ENCODE data around the gene RBFA. TPM values are rescaled to one million over a fixed set of nuclear protein-coding genes. Genes with fewer than 3 reads are reported as not detected.

RBFA gene
- total and polyA plus RNA-seq, 2 of the 13 experiments (the other 11 are each of a cell fraction or from before 2014, with no cell fraction given), result 29.7 to 42.4 TPM

- 0 out of 2 replicates have a peak, but pooled peaks have one; percentile 46 for TF ChIP-seq MIER3 (CRISPR knock-in tag; IDR thresholded peaks at IDR 0.05; ENCODE audit: borderline replicate concordance)
- 0 out of 2 replicates have a peak, but pooled peaks have one; percentile 59 for TF ChIP-seq YEATS4 (CRISPR knock-in tag; IDR thresholded peaks at IDR 0.05; ENCODE audit: borderline replicate concordance)
- TF ChIP-seq SNAPC5 (CRISPR knock-in tag; IDR thresholded peaks at IDR 0.05; ENCODE audit: borderline replicate concordance), result no peak
- TF ChIP-seq SALL2 (CRISPR knock-in tag; IDR thresholded peaks at IDR 0.05), result no peak
- peak; percentile 86 for TF ChIP-seq HNF4A (CRISPR knock-in tag; IDR thresholded peaks at IDR 0.05)
- TF ChIP-seq NAIF1 (CRISPR knock-in tag; IDR thresholded peaks at IDR 0.05; ENCODE audit: borderline replicate concordance), result 0 out of 2 replicates have a peak, but pooled peaks have one; percentile 30
- peak; percentile 44; the same call in 1 of the 2 replicates for TF ChIP-seq NR2C2 (CRISPR knock-in tag; IDR thresholded peaks at IDR 0.05; ENCODE audit: borderline replicate concordance)
- no peak for TF ChIP-seq NFE2L2 (IDR thresholded peaks at IDR 0.05; ENCODE audit: low read length)
- 0 out of 2 replicates have a peak, but pooled peaks have one; percentile 33 for TF ChIP-seq SKIL (CRISPR knock-in tag; IDR thresholded peaks at IDR 0.05; ENCODE audit: borderline replicate concordance)
- TF ChIP-seq ZFP1 (CRISPR knock-in tag; IDR thresholded peaks at IDR 0.05), result no peak
- no peak for TF ChIP-seq HNF1A (IDR thresholded peaks at IDR 0.05; ENCODE audit: low read depth)
- no peak for TF ChIP-seq HNF1A (CRISPR knock-in tag; IDR thresholded peaks at IDR 0.05; ENCODE audit: borderline replicate concordance)
- no peak for TF ChIP-seq ZFP36L2 (CRISPR knock-in tag; IDR thresholded peaks at IDR 0.05)
- TF ChIP-seq AKNA (CRISPR knock-in tag; IDR thresholded peaks at IDR 0.05; ENCODE audit: borderline replicate concordance), result no peak
- no peak for TF ChIP-seq ZNF230 (CRISPR knock-in tag; IDR thresholded peaks at IDR 0.05)
- TF ChIP-seq ARNT2 (CRISPR knock-in tag; IDR thresholded peaks at IDR 0.05; ENCODE audit: low read depth), result no peak
- no peak for TF ChIP-seq ZNF296 (CRISPR knock-in tag; conservative IDR thresholded peaks at IDR 0.05)
- TF ChIP-seq ZBTB25 (CRISPR knock-in tag; IDR thresholded peaks at IDR 0.05), result no peak
These were observed 49.1 kb upstream of the RBFA start (continued) for GRCh38 chr18:79985172-79985571.

Measured in HepG2 (cell line).